HCT116 (cell line): Measurements from ENCODE around the gene EPHA10. TPM values are rescaled to one million over a fixed set of nuclear protein-coding genes. Genes with fewer than 3 reads are reported as not detected.

ENCODE experiments used
- ATAC-seq: fragments of 200-7000 bp; cut with Tn5 transposase; 2 replicates; pipeline ENCODE4 v1.9.1; 2020; ENCODE audit warnings: mild to moderate bottlenecking, moderate library complexity
- BruUV-seq: library from RNA; stranded (reverse); fragments of 400-500 nt; replicated peaks from 2 replicates; lab custom pipeline; 2021; lab: Mats Ljungman, UMichigan
- CTCF ChIA-PET: fragments of 300-600 bp; sonication (Branson Sonifier 250); formaldehyde crosslinking; loops from one replicate; lab custom pipeline; 2021; ENCODE audit warnings: antibody characterized with exemption; lab: Charles Lee
- POLR2A ChIA-PET: fragments of 300-600, 350-600 bp; sonication (Branson Sonifier 250); formaldehyde crosslinking; loops from one replicate; lab custom pipeline; 2021; ENCODE audit warnings: antibody characterized with exemption; lab: Charles Lee
- RAD21 ChIA-PET, 2 experiments: fragments of 300-600 bp; sonication (Branson Sonifier 250); formaldehyde crosslinking; loops; one replicate each; lab custom pipeline; 2023; ENCODE audit warnings: low total read pairs in 2 of 2; ENCODE audit not compliant: uncharacterized antibody in 2 of 2, unreplicated experiment in 2 of 2, low non-redundant PET in 1 of 2; lab: Charles Lee
- DNase-seq: peaks from one replicate; pipeline ENCODE4 v3.0.0-alpha.2; 2010; ENCODE audit warnings: low read depth, low spot score
- H2AFZ ChIP-seq: fragments of 200-600 bp; shearing (Covaris generic), sonication (generic); 2 replicates; pipeline ENCODE4 v1.6.1; 2017; ENCODE audit warnings: low read depth, mixed run types, mixed read lengths, antibody characterized with exemption, low read length; ENCODE audit not compliant: poor library complexity, severe bottlenecking
- H3K27ac ChIP-seq: 2 replicates; pipeline ENCODE4 v1.5.1; 2012; ENCODE audit warnings: low read depth, low read length
- H3K27me3 ChIP-seq: fragments of 200-600 bp; sonication (generic); 2 replicates; pipeline ENCODE4 v1.6.1; 2016; ENCODE audit warnings: mixed run types, low read length, mixed read lengths; ENCODE audit not compliant: insufficient read depth
- H3K36me3 ChIP-seq, 2 experiments: fragments of 200-500 bp in 1 of 2; fragments of 200-600 bp in 1 of 2; sonication (Bioruptor generic) in 1 of 2; sonication (generic) in 1 of 2; 2 replicates each; pipeline versions ENCODE4 v1.5.1 to v1.6.1; 2014 to 2016; ENCODE audit warnings: low read length in 2 of 2, inconsistent platforms in 1 of 2, mixed read lengths in 1 of 2, mixed run types in 1 of 2; ENCODE audit not compliant: insufficient read depth in 2 of 2, control insufficient read depth in 1 of 2
- H3K4me1 ChIP-seq, 2 experiments: fragments of 200-600 bp in 1 of 2; sonication (generic) in 1 of 2; 2 replicates each; pipeline versions ENCODE4 v1.5.1 to v1.6.1; 2012 to 2017; ENCODE audit warnings: low read length in 2 of 2, inconsistent platforms in 1 of 2, mild to moderate bottlenecking in 1 of 2, mixed read lengths in 1 of 2, mixed run types in 1 of 2, moderate library complexity in 1 of 2; ENCODE audit not compliant: insufficient read depth in 2 of 2, control insufficient read depth in 1 of 2
- H3K4me2 ChIP-seq: fragments of 200-600 bp; sonication (generic); 2 replicates; pipeline ENCODE4 v1.6.1; 2017; ENCODE audit warnings: mixed run types, low read length, mixed read lengths
- H3K4me3 ChIP-seq, 2 experiments: fragments of 200-600 bp in 1 of 2; sonication (generic) in 1 of 2; replicated peaks in 1 of 2; 2 replicates each; pipeline ENCODE4 v1.5.1; 2011 to 2016; ENCODE audit warnings: low read length in 2 of 2, control low read depth in 1 of 2, low read depth in 1 of 2, mild to moderate bottlenecking in 1 of 2, mixed read lengths in 1 of 2, mixed run types in 1 of 2
- H3K79me2 ChIP-seq: fragments of 200-600 bp; sonication (generic); 2 replicates; pipeline ENCODE4 v1.6.1; 2017; ENCODE audit warnings: mild to moderate bottlenecking, mixed run types, low read length, moderate library complexity, mixed read lengths; ENCODE audit not compliant: insufficient read depth
- H3K9ac ChIP-seq: fragments of 200-600 bp; sonication (generic); 2 replicates; pipeline ENCODE4 v1.6.1; 2016; ENCODE audit warnings: low read length, mixed read lengths
- H3K9me2 ChIP-seq: fragments of 200-600 bp; sonication (generic), shearing (Covaris generic); 2 replicates; pipeline ENCODE4 v1.6.1; 2017; ENCODE audit warnings: mixed run types, mild to moderate bottlenecking, moderate library complexity; ENCODE audit not compliant: insufficient read depth
- H3K9me3 ChIP-seq, 2 experiments: fragments of 200-500 bp in 1 of 2; fragments of 200-600 bp in 1 of 2; sonication (Bioruptor generic) in 1 of 2; sonication (generic) in 1 of 2; 2 replicates each; pipeline ENCODE4 v1.6.1; 2014 to 2017; ENCODE audit warnings: low read length in 2 of 2, mixed read lengths in 2 of 2, inconsistent platforms in 1 of 2, low read depth in 1 of 2, mild to moderate bottlenecking in 1 of 2, mixed run types in 1 of 2, moderate library complexity in 1 of 2; ENCODE audit not compliant: control insufficient read depth in 1 of 2, insufficient read depth in 1 of 2
- H4K20me1 ChIP-seq: fragments of 200-600 bp; sonication (generic), shearing (Covaris generic); 2 replicates; pipeline ENCODE4 v1.6.1; 2017; ENCODE audit warnings: mixed run types, mild to moderate bottlenecking, moderate library complexity; ENCODE audit not compliant: insufficient read depth
- ATF3 ChIP-seq: IDR thresholded peaks from 2 replicates; pipeline ENCODE4 v1.6.1; 2012
- CEBPB ChIP-seq: IDR thresholded peaks from 2 replicates; pipeline ENCODE4 v1.6.1; 2012; ENCODE audit warnings: low read depth
- ELF1 ChIP-seq: IDR thresholded peaks from 2 replicates; pipeline ENCODE4 v1.6.1; 2012; ENCODE audit warnings: low read depth, borderline replicate concordance
- EZH2 ChIP-seq: fragments of 200-600 bp; sonication (generic); IDR thresholded peaks from 2 replicates; pipeline ENCODE4 v1.6.1; 2017; ENCODE audit warnings: antibody characterized with exemption, mixed run types
- EZH2phosphoT487 ChIP-seq: fragments of 200-600 bp; IDR thresholded peaks from 2 replicates; pipeline ENCODE4 v1.6.1; 2018; ENCODE audit warnings: antibody characterized with exemption, borderline replicate concordance
- FOSL1 ChIP-seq: IDR thresholded peaks from 2 replicates; pipeline ENCODE4 v1.6.1; 2012; ENCODE audit warnings: low read depth
- JUND ChIP-seq: IDR thresholded peaks from 2 replicates; pipeline ENCODE4 v1.6.1; 2012
- POLR2AphosphoS5 ChIP-seq: IDR thresholded peaks from 2 replicates; pipeline ENCODE4 v1.6.1; 2011; ENCODE audit warnings: mild to moderate bottlenecking, low read depth, low read length, moderate library complexity
- REST ChIP-seq: IDR thresholded peaks from 2 replicates; pipeline ENCODE4 v1.6.1; 2012; ENCODE audit warnings: low read depth
- SIN3A ChIP-seq: IDR thresholded peaks from 2 replicates; pipeline ENCODE4 v1.6.1; 2012; ENCODE audit warnings: low read depth
- YY1 ChIP-seq: IDR thresholded peaks from 2 replicates; pipeline ENCODE4 v1.6.1; 2011; ENCODE audit warnings: low read length, low read depth, moderate library complexity, mild to moderate bottlenecking; ENCODE audit not compliant: insufficient replicate concordance; ENCODE audit errors: extremely low read depth
- ZFX ChIP-seq: fragments of 450-650 bp; IDR thresholded peaks from 2 replicates; pipeline ENCODE4 v1.6.1; 2017
- intact Hi-C: fragments of 100-400 bp; cut with micrococcal nuclease; formaldehyde crosslinking; loops from 2 replicates; pipeline ENCODE4 v1.10.0; 2022
- total RNA-seq: library from RNA; stranded (reverse); gene quantifications from one replicate; pipeline ENCODE4 v1.2.1, GENCODE V29; 2021; ENCODE audit not compliant: unreplicated experiment

The EPHA10 gene
- total RNA-seq, 1 experiment from 2014 or later = 6.5 TPM

DNA sequence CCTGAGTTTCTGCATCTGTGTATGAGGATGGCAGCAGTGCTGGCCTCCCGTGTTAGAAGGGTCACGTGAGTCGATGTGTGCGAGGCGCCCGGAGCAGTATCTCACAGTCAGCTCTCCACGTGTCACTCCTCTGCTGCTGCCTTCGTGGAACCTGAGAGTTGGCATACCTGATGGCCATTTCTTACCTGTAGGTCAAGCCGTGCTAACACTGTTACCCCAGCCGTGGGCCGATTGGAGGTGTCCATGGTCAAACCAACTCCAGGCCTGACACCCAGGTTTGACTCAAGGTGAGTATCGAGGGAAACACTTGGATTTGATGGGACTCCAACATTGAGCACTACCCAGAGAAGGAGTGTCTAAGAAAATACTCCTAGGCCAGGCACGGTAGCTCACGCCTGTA, 61.9 kb downstream of the EPHA10 start:
- H3K4me1 ChIP-seq = no peaks in the 10 kb centered on the region
- ATAC-seq (no peak), DNase-seq (no peak)
- RAD21 ChIA-PET = no interaction called here
- no peaks in the 10 kb centered on the region for H4K20me1 ChIP-seq
- no peak overlapping the region for H3K9ac ChIP-seq
- no peak overlapping the region for H3K4me2 ChIP-seq
- POLR2A ChIA-PET = no interaction called here
- no TSS peak for BruUV-seq
- no peak overlapping the region for H3K27ac ChIP-seq
- H3K79me2 ChIP-seq = peaks cover 24% of the 10 kb centered on the region; the same call in 1 of the 2 replicates
- H3K36me3 ChIP-seq = peaks cover 65 to 77% of the 10 kb centered on the region in 2 experiments
- no peaks in the 10 kb centered on the region for H3K9me3 ChIP-seq
- CTCF ChIA-PET = no interaction called here
- no peak overlapping the region for H3K4me3 ChIP-seq
- H2AFZ ChIP-seq = no peak overlapping the region
- intact Hi-C loops = no loop called here
- H3K9me2 ChIP-seq = no peaks in the 10 kb centered on the region
- TF ChIP-seq ZFX (no peak), REST (no peak), EZH2 (no peak), FOSL1 (no peak), ELF1 (no peak), EZH2phosphoT487 (no peak), JUND (no peak), SIN3A (no peak), ATF3 (no peak), POLR2AphosphoS5 (no peak), CEBPB (no peak), YY1 (no peak)
- no peaks in the 10 kb centered on the region for H3K27me3 ChIP-seq
